Mesenchymal stem cell (in vitro differentiated cells and primary cell): Measurements from ENCODE around the gene PMVK.

ENCODE experiments used
- DNase-seq: peaks from one replicate; pipeline ENCODE4 v3.0.0-alpha.2; 2013
- H2AFZ ChIP-seq: one replicate; pipeline ENCODE4 v1.6.1; 2013; ENCODE audit warnings: low read depth, mild to moderate bottlenecking, control low read depth, inconsistent platforms, low read length, moderate library complexity
- H2AK5ac ChIP-seq: 2 replicates; pipeline ENCODE4 v1.6.1; 2013; ENCODE audit warnings: low read length, moderate library complexity, mild to moderate bottlenecking, inconsistent platforms; ENCODE audit not compliant: severe bottlenecking
- H2BK120ac ChIP-seq: one replicate; pipeline ENCODE4 v1.6.1; 2013; ENCODE audit warnings: low read depth, mild to moderate bottlenecking, inconsistent platforms, low read length, moderate library complexity
- H2BK12ac ChIP-seq, 2 experiments: one replicate each; pipeline ENCODE4 v1.6.1; 2013; ENCODE audit warnings: inconsistent platforms in 2 of 2, low read length in 2 of 2, mild to moderate bottlenecking in 2 of 2, moderate library complexity in 2 of 2, control low read depth in 1 of 2
- H2BK15ac ChIP-seq: one replicate; pipeline ENCODE4 v1.6.1; 2013; ENCODE audit warnings: mild to moderate bottlenecking, low read depth, inconsistent platforms; ENCODE audit not compliant: poor library complexity, severe bottlenecking
- H2BK5ac ChIP-seq: 2 replicates; pipeline ENCODE4 v1.6.1; 2013; ENCODE audit warnings: low read depth, mild to moderate bottlenecking, low read length, control low read depth, inconsistent platforms; ENCODE audit not compliant: poor library complexity, severe bottlenecking
- H3K14ac ChIP-seq, 2 experiments: one replicate each; pipeline ENCODE4 v1.6.1; 2013; ENCODE audit warnings: inconsistent platforms in 2 of 2, low read length in 2 of 2, control low read depth in 1 of 2, mild to moderate bottlenecking in 1 of 2, moderate library complexity in 1 of 2
- H3K18ac ChIP-seq, 2 experiments: one replicate each; pipeline ENCODE4 v1.6.1; 2013; ENCODE audit warnings: inconsistent platforms in 2 of 2, low read length in 2 of 2, control low read depth in 1 of 2, low read depth in 1 of 2, mild to moderate bottlenecking in 1 of 2
- H3K23ac ChIP-seq, 2 experiments: one replicate each; pipeline ENCODE4 v1.6.1; 2013; ENCODE audit warnings: inconsistent platforms in 2 of 2, low read length in 2 of 2, mild to moderate bottlenecking in 2 of 2, moderate library complexity in 2 of 2, control low read depth in 1 of 2
- H3K27ac ChIP-seq: 2 replicates; pipeline ENCODE4 v1.5.1; 2013; ENCODE audit warnings: mild to moderate bottlenecking, moderate library complexity, low read length, control low read depth, inconsistent platforms; ENCODE audit not compliant: poor library complexity, severe bottlenecking
- H3K27me3 ChIP-seq, 2 experiments: 2 replicates each; pipeline versions ENCODE4 v1.6.1 to v1.7.0; 2013; ENCODE audit warnings: low read length in 2 of 2, mild to moderate bottlenecking in 2 of 2, moderate library complexity in 2 of 2, control low read depth in 1 of 2, inconsistent platforms in 1 of 2; ENCODE audit not compliant: control insufficient read depth in 1 of 2, insufficient read depth in 1 of 2
- H3K36me3 ChIP-seq, 2 experiments: 2 replicates each; pipeline versions ENCODE4 v1.6.1 to v1.7.0; 2013; ENCODE audit warnings: low read length in 2 of 2, control low read depth in 1 of 2, inconsistent platforms in 1 of 2, low read depth in 1 of 2, mild to moderate bottlenecking in 1 of 2; ENCODE audit not compliant: insufficient read depth in 2 of 2, control insufficient read depth in 1 of 2
- H3K4ac ChIP-seq, 2 experiments: one replicate each; pipeline ENCODE4 v1.6.1; 2013; ENCODE audit warnings: inconsistent platforms in 2 of 2, low read length in 2 of 2, mild to moderate bottlenecking in 2 of 2, moderate library complexity in 2 of 2, control low read depth in 1 of 2, low read depth in 1 of 2
- H3K4me1 ChIP-seq: 2 replicates; pipeline ENCODE4 v1.6.1; 2013; ENCODE audit warnings: low read depth, low read length, control low read depth; ENCODE audit not compliant: control insufficient read depth, insufficient read depth
- H3K4me2 ChIP-seq: 2 replicates; pipeline ENCODE4 v1.6.1; 2013; ENCODE audit warnings: low read length, mild to moderate bottlenecking, inconsistent platforms; ENCODE audit not compliant: poor library complexity, severe bottlenecking
- H3K4me3 ChIP-seq, 2 experiments: 2 replicates each; pipeline versions ENCODE4 v1.5.1 to v1.7.0; 2013; ENCODE audit warnings: low read length in 2 of 2, mild to moderate bottlenecking in 2 of 2, control low read depth in 1 of 2, low read depth in 1 of 2; ENCODE audit not compliant: insufficient read depth in 1 of 2
- H3K79me1 ChIP-seq: replicated peaks from 2 replicates; pipeline ENCODE4 v1.6.1; 2013; ENCODE audit warnings: mild to moderate bottlenecking, control low read depth, low read length, inconsistent platforms; ENCODE audit not compliant: poor library complexity, severe bottlenecking
- H3K9ac ChIP-seq: 2 replicates; pipeline ENCODE4 v1.7.0; 2013; ENCODE audit warnings: mild to moderate bottlenecking, low read length, moderate library complexity
- H3K9me3 ChIP-seq: 2 replicates; pipeline ENCODE4 v1.7.0; 2013; ENCODE audit warnings: mild to moderate bottlenecking, low read length; ENCODE audit not compliant: control insufficient read depth
- H4K8ac ChIP-seq: one replicate; pipeline ENCODE4 v1.6.1; 2013; ENCODE audit warnings: inconsistent platforms, mild to moderate bottlenecking, low read length, moderate library complexity
- H4K91ac ChIP-seq: one replicate; pipeline ENCODE4 v1.6.1; 2013; ENCODE audit warnings: mild to moderate bottlenecking, low read length, inconsistent platforms
- WGBS: methylation state at CpG from one replicate; pipeline ENCODE4 v1.1.7; 2013; ENCODE audit warnings: mixed read lengths; 5-methylcytosine and 5-hydroxymethylcytosine counted together

Gene PMVK

GRCh38 chr1:154884869-154885701 lies 51.4 kb downstream of the PMVK start:
- no peak overlapping the region for H4K8ac ChIP-seq
- H3K9me3 ChIP-seq, result no peaks in the 10 kb centered on the region
- no peak overlapping the region for H2AK5ac ChIP-seq
- H3K4me3 ChIP-seq, result no peak overlapping the region
- no peak overlapping the region for H3K4me2 ChIP-seq
- H3K23ac ChIP-seq, result no peak overlapping the region
- no peak overlapping the region for H3K27ac ChIP-seq
- no peak overlapping the region for H3K18ac ChIP-seq
- 49% methylated on average over 5 of the region's 6 CpGs for WGBS
- peaks cover 2% of the 10 kb centered on the region for H3K4me1 ChIP-seq
- H2BK120ac ChIP-seq, result no peak overlapping the region
- H3K79me1 ChIP-seq, result no peaks in the 10 kb centered on the region
- no peak overlapping the region for H4K91ac ChIP-seq
- peaks cover 41 to 43% of the 10 kb centered on the region in 2 experiments for H3K27me3 ChIP-seq
- no peaks in the 10 kb centered on the region for H3K36me3 ChIP-seq
- no peak overlapping the region for H3K4ac ChIP-seq
- H2AFZ ChIP-seq, result no peak overlapping the region
- peak; percentile 69 for DNase-seq
- H3K14ac ChIP-seq, result no peak overlapping the region
- no peak overlapping the region for H3K9ac ChIP-seq
- no peak overlapping the region for H2BK5ac ChIP-seq
- no peak overlapping the region for H2BK12ac ChIP-seq
- no peak overlapping the region for H2BK15ac ChIP-seq

- H3K27ac ChIP-seq, result no peak overlapping the region
- no peak overlapping the region for H3K4me3 ChIP-seq
- 87% methylated on average over 15 of the region's 15 CpGs for WGBS
- H2AFZ ChIP-seq, result no peak overlapping the region
- H3K14ac ChIP-seq, result no peak overlapping the region
- H3K4me1 ChIP-seq, result peaks cover 2% of the 10 kb centered on the region
- H3K36me3 ChIP-seq, result no peaks in the 10 kb centered on the region
- no peak overlapping the region for H2BK5ac ChIP-seq
- no peak overlapping the region for H3K9ac ChIP-seq
- H3K18ac ChIP-seq, result no peak overlapping the region
- DNase-seq, result no peak
- H3K27me3 ChIP-seq, result peaks cover 44 to 49% of the 10 kb centered on the region in 2 experiments
- no peak overlapping the region for H2BK12ac ChIP-seq
- no peak overlapping the region for H4K8ac ChIP-seq
- H3K23ac ChIP-seq, result no peak overlapping the region
- H4K91ac ChIP-seq, result peak overlapping the region; percentile 19
- no peak overlapping the region for H2BK15ac ChIP-seq
- H3K79me1 ChIP-seq, result no peaks in the 10 kb centered on the region
- H2BK120ac ChIP-seq, result no peak overlapping the region
- no peak overlapping the region for H2AK5ac ChIP-seq
- H3K9me3 ChIP-seq, result no peaks in the 10 kb centered on the region
- no peak overlapping the region for H3K4ac ChIP-seq
- no peak overlapping the region for H3K4me2 ChIP-seq
Measured at GRCh38 chr1:154883919-154884868, 52.3 kb downstream of the PMVK start.

GRCh38 chr1:154881820-154882535 lies 54.5 kb downstream of the PMVK start:
- no peak overlapping the region for H3K4me3 ChIP-seq
- no peak overlapping the region for H3K9ac ChIP-seq
- no peak for DNase-seq
- no peaks in the 10 kb centered on the region for H3K79me1 ChIP-seq
- peaks cover 10% of the 10 kb centered on the region for H3K4me1 ChIP-seq
- H3K4ac ChIP-seq, result no peak overlapping the region
- H4K91ac ChIP-seq, result no peak overlapping the region
- H3K23ac ChIP-seq, result no peak overlapping the region
- H3K14ac ChIP-seq, result no peak overlapping the region
- H3K4me2 ChIP-seq, result no peak overlapping the region
- H2BK5ac ChIP-seq, result no peak overlapping the region
- H3K27me3 ChIP-seq, result peaks cover 34 to 46% of the 10 kb centered on the region in 2 experiments
- H3K9me3 ChIP-seq, result no peaks in the 10 kb centered on the region
- no peak overlapping the region for H2AFZ ChIP-seq
- no peak overlapping the region for H4K8ac ChIP-seq
- no peak overlapping the region for H3K27ac ChIP-seq
- no peak overlapping the region for H3K18ac ChIP-seq
- no peak overlapping the region for H2AK5ac ChIP-seq
- no peak overlapping the region for H2BK12ac ChIP-seq
- H2BK120ac ChIP-seq, result no peak overlapping the region
- no peak overlapping the region for H2BK15ac ChIP-seq
- no peaks in the 10 kb centered on the region for H3K36me3 ChIP-seq
- WGBS, result 80% methylated on average over 7 of the region's 10 CpGs
